ENCODE results near the gene KRT33B. TPM values are rescaled to one million over a fixed set of nuclear protein-coding genes. Genes with fewer than 3 reads are reported as not detected.
"Not testable (repeated sequence)": the region's sequence is repeated elsewhere in the genome, so short reads cannot be mapped to it uniquely, and the experiment has no call there.

The KRT33B gene
- total and polyA plus RNA-seq, 2 donors (not counting 1 experiment from before 2014, with no cell fraction given), result not detected

GRCh38 chr17:41396996-41397660, 27.5 kb upstream of the KRT33B start, which contains the start of gene KRT31:
KRT31 (minus strand) TSS chr17:41397608; CDS start chr17:41397539, 69 bp downstream.
- no peak for DNase-seq (ENCODE audit: low read depth in 2 of 2)
- TF ChIP-seq EZH2 (IDR thresholded peaks at IDR 0.05; ENCODE audit: low read length, missing control alignments) (no peak), CTCF (conservative IDR thresholded peaks at IDR 0.05 in 1 of 2, IDR thresholded peaks at IDR 0.05 in 1 of 2; ENCODE audit: low read depth in 1 of 2, low read length in 2 of 2) (no peak)
- H3K4me1 ChIP-seq (ENCODE audit: control insufficient read depth, extremely low read depth, insufficient read depth, low read length), result no peaks in the 10 kb centered on the region
- H3K36me3 ChIP-seq (ENCODE audit: control insufficient read depth, insufficient read depth, low read length), result no peaks in the 10 kb centered on the region
- no peaks in the 10 kb centered on the region for H3K27me3 ChIP-seq (ENCODE audit: control insufficient read depth, insufficient read depth, low read length)
- H3K79me2 ChIP-seq (ENCODE audit: control insufficient read depth, insufficient read depth, low read length), result no peaks in the 10 kb centered on the region
- no peaks in the 10 kb centered on the region for H4K20me1 ChIP-seq (ENCODE audit: control insufficient read depth, extremely low read depth, insufficient read depth, low read length)
- no peak within 1 kb of the TSS for H3K4me3 ChIP-seq (replicated peaks in 1 of 4; ENCODE audit: control extremely low read depth in 1 of 4, insufficient read depth in 1 of 4, low read depth in 3 of 4, low read length in 4 of 4)
- no peak within 1 kb of the TSS for H3K27ac ChIP-seq (ENCODE audit: insufficient read depth, low read length)
- H2AFZ ChIP-seq (ENCODE audit: low read length), result no peak within 1 kb of the TSS
- no peaks in the 10 kb centered on the region for H3K9me3 ChIP-seq (ENCODE audit: control insufficient read depth, insufficient read depth, low read depth, low read length)
- no peak within 1 kb of the TSS for H3K9ac ChIP-seq (ENCODE audit: insufficient read depth, low read length)
- no peak within 1 kb of the TSS for H3K4me2 ChIP-seq (ENCODE audit: extremely low read depth, insufficient read depth, low read length)

DNA sequence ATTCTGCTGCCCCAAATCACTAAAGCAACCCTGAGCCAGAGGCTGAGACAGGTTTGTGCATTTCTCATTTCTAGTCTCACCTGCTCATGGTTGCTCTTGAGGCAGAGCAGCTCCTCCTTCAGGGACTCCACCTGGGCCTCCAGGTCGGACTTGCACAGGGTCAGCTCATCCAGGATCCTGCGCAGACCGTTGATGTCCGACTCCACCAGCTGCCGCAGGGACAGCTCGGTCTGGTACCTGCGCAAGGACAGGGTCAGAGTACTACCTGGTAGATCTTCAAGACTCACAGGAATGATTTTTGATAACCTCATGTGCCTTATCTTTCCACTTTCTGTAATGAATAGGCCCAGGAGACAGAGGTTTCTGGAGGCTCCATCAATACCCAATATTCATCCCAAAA, 26.7 kb upstream of the KRT33B start:
- Histone ChIP-seq H3K36me3 (ENCODE audit: control insufficient read depth, insufficient read depth, low read length) (no peaks in the 10 kb centered on the region), H3K9me3 (ENCODE audit: control insufficient read depth, insufficient read depth, low read depth, low read length) (no peaks in the 10 kb centered on the region), H3K27me3 (ENCODE audit: control insufficient read depth, insufficient read depth, low read length) (no peaks in the 10 kb centered on the region), H3K4me1 (ENCODE audit: control insufficient read depth, extremely low read depth, insufficient read depth, low read length) (no peaks in the 10 kb centered on the region), H3K27ac (ENCODE audit: insufficient read depth, low read length) (no peak overlapping the region), H3K9ac (ENCODE audit: insufficient read depth, low read length) (no peak overlapping the region), H3K79me2 (ENCODE audit: control insufficient read depth, insufficient read depth, low read length) (no peaks in the 10 kb centered on the region), H3K4me2 (ENCODE audit: extremely low read depth, insufficient read depth, low read length) (no peak overlapping the region), H2AFZ (ENCODE audit: low read length) (no peak overlapping the region), H4K20me1 (ENCODE audit: control insufficient read depth, extremely low read depth, insufficient read depth, low read length) (no peaks in the 10 kb centered on the region), H3K4me3 (replicated peaks in 1 of 4; ENCODE audit: control extremely low read depth in 1 of 4, insufficient read depth in 1 of 4, low read depth in 3 of 4, low read length in 4 of 4) (no peak overlapping the region)
- TF ChIP-seq EZH2 (IDR thresholded peaks at IDR 0.05; ENCODE audit: low read length, missing control alignments) (no peak), CTCF (conservative IDR thresholded peaks at IDR 0.05 in 1 of 2, IDR thresholded peaks at IDR 0.05 in 1 of 2; ENCODE audit: low read depth in 1 of 2, low read length in 2 of 2) (no peak)
- DNase-seq (ENCODE audit: low read depth in 2 of 2), result no peak

GRCh38 chr17:41395611-41396010, 26.0 kb upstream of the KRT33B start:
- no peaks in the 10 kb centered on the region for H3K9me3 ChIP-seq (ENCODE audit: control insufficient read depth, insufficient read depth, low read depth, low read length)
- H3K9ac ChIP-seq (ENCODE audit: insufficient read depth, low read length), result no peak overlapping the region
- TF ChIP-seq CTCF (conservative IDR thresholded peaks at IDR 0.05 in 1 of 2, IDR thresholded peaks at IDR 0.05 in 1 of 2; ENCODE audit: low read depth in 1 of 2, low read length in 2 of 2), result no peak
- TF ChIP-seq EZH2 (IDR thresholded peaks at IDR 0.05; ENCODE audit: low read length, missing control alignments), result no peak
- H3K27ac ChIP-seq (ENCODE audit: insufficient read depth, low read length), result no peak overlapping the region
- DNase-seq (ENCODE audit: low read depth in 2 of 2), result no peak
- H3K4me3 ChIP-seq (replicated peaks in 1 of 4; ENCODE audit: control extremely low read depth in 1 of 4, insufficient read depth in 1 of 4, low read depth in 3 of 4, low read length in 4 of 4), result no peak overlapping the region
- H2AFZ ChIP-seq (ENCODE audit: low read length), result no peak overlapping the region
- no peaks in the 10 kb centered on the region for H3K36me3 ChIP-seq (ENCODE audit: control insufficient read depth, insufficient read depth, low read length)
- H3K27me3 ChIP-seq (ENCODE audit: control insufficient read depth, insufficient read depth, low read length), result peaks cover 2% of the 10 kb centered on the region
- H4K20me1 ChIP-seq (ENCODE audit: control insufficient read depth, extremely low read depth, insufficient read depth, low read length), result no peaks in the 10 kb centered on the region
- H3K4me1 ChIP-seq (ENCODE audit: control insufficient read depth, extremely low read depth, insufficient read depth, low read length), result no peaks in the 10 kb centered on the region
- no peaks in the 10 kb centered on the region for H3K79me2 ChIP-seq (ENCODE audit: control insufficient read depth, insufficient read depth, low read length)
- no peak overlapping the region for H3K4me2 ChIP-seq (ENCODE audit: extremely low read depth, insufficient read depth, low read length)

DNA sequence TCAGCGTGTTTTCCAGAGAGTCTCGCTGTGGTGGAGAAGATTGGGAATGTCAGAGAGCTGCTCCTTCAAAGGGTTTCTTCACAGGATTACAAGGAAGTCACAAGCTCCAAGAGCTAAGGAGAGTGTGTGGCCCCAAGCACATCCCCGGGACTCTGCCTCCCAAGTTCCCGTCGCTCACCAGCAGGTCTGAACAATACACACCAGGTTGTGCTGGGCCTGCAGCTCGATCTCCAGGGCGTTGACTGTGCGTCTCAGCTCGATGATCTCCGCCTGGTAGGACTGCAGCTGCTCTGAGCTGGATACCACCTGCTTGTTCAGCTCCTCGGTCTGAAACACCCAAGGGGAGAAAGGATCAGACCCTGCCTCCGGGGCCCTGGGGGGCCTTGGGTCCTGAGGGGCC, 25.4 kb upstream of the KRT33B start:
- H3K4me2 ChIP-seq (ENCODE audit: extremely low read depth, insufficient read depth, low read length); H3K27ac ChIP-seq (ENCODE audit: insufficient read depth, low read length); H2AFZ ChIP-seq (ENCODE audit: low read length); H3K4me1 ChIP-seq (ENCODE audit: control insufficient read depth, extremely low read depth, insufficient read depth, low read length); H3K36me3 ChIP-seq (ENCODE audit: control insufficient read depth, insufficient read depth, low read length); H4K20me1 ChIP-seq (ENCODE audit: control insufficient read depth, extremely low read depth, insufficient read depth, low read length); DNase-seq (ENCODE audit: low read depth in 2 of 2); H3K4me3 ChIP-seq (replicated peaks in 1 of 4; ENCODE audit: control extremely low read depth in 1 of 4, insufficient read depth in 1 of 4, low read depth in 3 of 4, low read length in 4 of 4); H3K79me2 ChIP-seq (ENCODE audit: control insufficient read depth, insufficient read depth, low read length); H3K9me3 ChIP-seq (ENCODE audit: control insufficient read depth, insufficient read depth, low read depth, low read length); H3K27me3 ChIP-seq (ENCODE audit: control insufficient read depth, insufficient read depth, low read length); H3K9ac ChIP-seq (ENCODE audit: insufficient read depth, low read length): not testable (repeated sequence)
